ENCODE results near the gene CD52. TPM values are rescaled to one million over a fixed set of nuclear protein-coding genes. Genes with fewer than 3 reads are reported as not detected.

Gene CD52
- total RNA-seq, 3 donors from 2014 or later: 8.3 to 12.8 (median 12.3) TPM

GRCh38 chr1:26314501-26314900 lies 3.3 kb upstream of the CD52 start:
- TF ChIP-seq CTCF (IDR thresholded peaks at IDR 0.05): no peak
- no peak for TF ChIP-seq POLR2A (IDR thresholded peaks at IDR 0.05)
- TF ChIP-seq POLR2AphosphoS5 (IDR thresholded peaks at IDR 0.05): no peak

GRCh38 chr1:26315874-26316850 lies 1.6 kb upstream of the CD52 start:
- Histone ChIP-seq H3K4me3 (no peak overlapping the region), H3K4me1 (peaks cover 0 to under 1% of the 10 kb centered on the region in 2 donors), H3K27me3 (no peaks in the 10 kb centered on the region), H3K36me3 (no peaks in the 10 kb centered on the region), H3K27ac (no peak overlapping the region), H3K9me3 (no peaks in the 10 kb centered on the region)
- DNase-seq (ENCODE audit: low spot score in 2 of 2): no peak
- intact Hi-C loops (cut with DNase I; ENCODE audit: low total_unique reads): no loop called here
- no peak for TF ChIP-seq POLR2A (IDR thresholded peaks at IDR 0.05)
- no peak for TF ChIP-seq CTCF (IDR thresholded peaks at IDR 0.05)
- no peak for TF ChIP-seq POLR2AphosphoS5 (IDR thresholded peaks at IDR 0.05)

More at GRCh38 chr1:26314501-26314900, 3.3 kb upstream of the CD52 start:
- Histone ChIP-seq H3K9me3 (no peaks in the 10 kb centered on the region), H3K4me1 (no peaks in the 10 kb centered on the region), H3K27ac (no peak overlapping the region), H3K4me3 (no peak overlapping the region), H3K27me3 (no peaks in the 10 kb centered on the region), H3K36me3 (no peaks in the 10 kb centered on the region)
- DNase-seq (ENCODE audit: low spot score in 2 of 2): no peak
- intact Hi-C loops (cut with DNase I; ENCODE audit: low total_unique reads): no loop called here

GRCh38 chr1:26317146-26317545 lies 612 bp upstream of the CD52 start:
- Histone ChIP-seq H3K9me3 (no peaks in the 10 kb centered on the region), H3K27me3 (no peaks in the 10 kb centered on the region), H3K36me3 (no peaks in the 10 kb centered on the region), H3K27ac (no peak overlapping the region), H3K4me1 (peaks cover 0 to 4% of the 10 kb centered on the region in 2 donors), H3K4me3 (no peak overlapping the region)
- no peak for DNase-seq (ENCODE audit: low spot score in 2 of 2)
- intact Hi-C loops (cut with DNase I; ENCODE audit: low total_unique reads): no loop called here
- TF ChIP-seq POLR2A (IDR thresholded peaks at IDR 0.05): no peak
- no peak for TF ChIP-seq CTCF (IDR thresholded peaks at IDR 0.05)
- no peak for TF ChIP-seq POLR2AphosphoS5 (IDR thresholded peaks at IDR 0.05)

GRCh38 chr1:26318338-26319064 lies 743 bp downstream of the CD52 start:
- H3K27ac ChIP-seq: no peak overlapping the region
- H3K4me1 ChIP-seq: peaks cover 0 to 4% of the 10 kb centered on the region in 2 donors
- H3K9me3 ChIP-seq: no peaks in the 10 kb centered on the region
- H3K27me3 ChIP-seq: no peaks in the 10 kb centered on the region
- no peaks in the 10 kb centered on the region for H3K36me3 ChIP-seq
- intact Hi-C loops (cut with DNase I; ENCODE audit: low total_unique reads): no loop called here
- no peak for TF ChIP-seq POLR2A (IDR thresholded peaks at IDR 0.05)
- TF ChIP-seq CTCF (IDR thresholded peaks at IDR 0.05): no peak
- TF ChIP-seq POLR2AphosphoS5 (IDR thresholded peaks at IDR 0.05): no peak
- H3K4me3 ChIP-seq: peak overlapping the region in 2 of 3 donors; percentile 13 to 22
- no peak for DNase-seq (ENCODE audit: low spot score in 2 of 2)
